WTC11 (cell line): ENCODE data around the gene RARA. TPM values are rescaled to one million over a fixed set of nuclear protein-coding genes. Genes with fewer than 3 reads are reported as not detected.

Experiments
- ATAC-seq: fragments of 200-7000 bp; cut with Tn5 transposase; 2 replicates; pipeline ENCODE4 v1.10.0; 2021; ENCODE audit warnings: mild to moderate bottlenecking, moderate library complexity
- CTCF ChIA-PET: fragments of 300-600 bp; sonication (Branson Sonifier 250); formaldehyde crosslinking; loops from one replicate; lab custom pipeline; 2021; ENCODE audit warnings: antibody characterized with exemption; lab: Charles Lee
- POLR2A ChIA-PET: fragments of 350-600 bp; sonication (Branson Sonifier 250); formaldehyde crosslinking; loops from one replicate; lab custom pipeline; 2021; ENCODE audit warnings: antibody characterized with exemption; lab: Charles Lee
- DNase-seq: peaks from one replicate; pipeline ENCODE4 v3.0.0; 2021; ENCODE audit warnings: low spot score
- H3K27ac Mint-ChIP-seq: 2 replicates; pipeline ENCODE4 v1.8.0; 2021; ENCODE audit warnings: mixed read lengths
- H3K27me3 Mint-ChIP-seq: 2 replicates; pipeline ENCODE4 v1.8.0; 2021; ENCODE audit warnings: low read depth, mild to moderate bottlenecking, moderate library complexity, mixed read lengths
- H3K36me3 Mint-ChIP-seq: 2 replicates; pipeline ENCODE4 v1.8.0; 2021; ENCODE audit warnings: mixed read lengths
- H3K4me1 Mint-ChIP-seq: 2 replicates; pipeline ENCODE4 v1.8.0; 2022; ENCODE audit warnings: mixed read lengths
- H3K4me3 Mint-ChIP-seq: 2 replicates; pipeline ENCODE4 v1.8.0; 2021; ENCODE audit warnings: mild to moderate bottlenecking, moderate library complexity, mixed read lengths
- H3K9me3 Mint-ChIP-seq: 2 replicates; pipeline ENCODE4 v1.8.0; 2021; ENCODE audit warnings: mixed read lengths
- ELF4 ChIP-seq: sonication (generic); formaldehyde crosslinking; IDR thresholded peaks from 2 replicates; pipeline ENCODE4 v1.8.1; 2022; ENCODE audit warnings: low read depth, mild to moderate bottlenecking, moderate library complexity, missing genetic modification reagents
- ESRRA ChIP-seq: sonication (generic); formaldehyde crosslinking; IDR thresholded peaks from 2 replicates; pipeline ENCODE4 v1.8.1; 2022; ENCODE audit warnings: mild to moderate bottlenecking, missing genetic modification reagents, borderline replicate concordance
- FOXP4 ChIP-seq: sonication (generic); formaldehyde crosslinking; IDR thresholded peaks from 2 replicates; pipeline ENCODE4 v1.8.0; 2022; ENCODE audit warnings: mild to moderate bottlenecking, missing genetic modification reagents
- NFE2L1 ChIP-seq: sonication (generic); formaldehyde crosslinking; IDR thresholded peaks from 2 replicates; pipeline ENCODE4 v1.8.1; 2023; ENCODE audit warnings: missing genetic modification reagents
- NFYB ChIP-seq: sonication (generic); formaldehyde crosslinking; conservative IDR thresholded peaks from 2 replicates; pipeline ENCODE4 v1.8.0; 2022; ENCODE audit warnings: low read depth, missing genetic modification reagents
- NR1H2 ChIP-seq: sonication (generic); formaldehyde crosslinking; IDR thresholded peaks from 2 replicates; pipeline ENCODE4 v1.9.0; 2021; ENCODE audit warnings: mild to moderate bottlenecking, moderate library complexity, missing genetic modification reagents
- PRDM15 ChIP-seq: sonication (generic); formaldehyde crosslinking; IDR thresholded peaks from 2 replicates; pipeline ENCODE4 v1.8.0; 2022; ENCODE audit warnings: missing genetic modification reagents
- USF2 ChIP-seq: sonication (generic); formaldehyde crosslinking; IDR thresholded peaks from 2 replicates; pipeline ENCODE4 v1.8.1; 2023; ENCODE audit warnings: mild to moderate bottlenecking, missing genetic modification reagents, moderate library complexity
- ZNF138 ChIP-seq: sonication (generic); formaldehyde crosslinking; conservative IDR thresholded peaks from 2 replicates; pipeline ENCODE4 v1.8.1; 2022; ENCODE audit warnings: mild to moderate bottlenecking, moderate library complexity, missing genetic modification reagents
- total RNA-seq: library from RNA; stranded (reverse); gene quantifications from 3 replicates; pipeline ENCODE4 v1.2.3, GENCODE V29; 2021
- TF ChIP-seq, protein P1 (sequence below): sonication (generic); formaldehyde crosslinking; conservative IDR thresholded peaks from 2 replicates; pipeline ENCODE4 v1.8.1; 2022; ENCODE audit warnings: mild to moderate bottlenecking, missing genetic modification reagents
- TF ChIP-seq, protein P2 (sequence below): sonication (generic); formaldehyde crosslinking; IDR thresholded peaks from 2 replicates; pipeline ENCODE4 v1.8.1; 2022; ENCODE audit warnings: low read depth, mild to moderate bottlenecking, moderate library complexity, missing genetic modification reagents, borderline replicate concordance

RARA gene
- total RNA-seq, 1 experiment from 2014 or later: 20.7 TPM

- peaks cover 54% of the 10 kb centered on the region for H3K27me3 Mint-ChIP-seq
- DNase-seq (no peak), ATAC-seq (no peak)
- ChIA-PET POLR2A (interaction anchor here (1.8 to 2.7 kb wide), 2 partner anchors 11 to 34 kb away, joined by 5 to 8 read pairs; partner anchors contain the start of gene RARA), CTCF (interaction anchor here (0.8 to 5.0 kb wide), 6 partner anchors 11 to 151 kb away, joined by 4 to 56 read pairs (median 26); no protein-coding TSS in a partner anchor)
- TF ChIP-seq, protein P1, sequence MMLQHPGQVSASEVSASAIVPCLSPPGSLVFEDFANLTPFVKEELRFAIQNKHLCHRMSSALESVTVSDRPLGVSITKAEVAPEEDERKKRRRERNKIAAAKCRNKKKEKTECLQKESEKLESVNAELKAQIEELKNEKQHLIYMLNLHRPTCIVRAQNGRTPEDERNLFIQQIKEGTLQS (CRISPR knock-in tag): no peak
- TF ChIP-seq PRDM15 (CRISPR knock-in tag): 0 out of 2 replicates have a peak, but pooled peaks have one; percentile 26
- H3K27ac Mint-ChIP-seq: no peak overlapping the region
- H3K36me3 Mint-ChIP-seq: no peaks in the 10 kb centered on the region
- H3K9me3 Mint-ChIP-seq: no peaks in the 10 kb centered on the region
- peak overlapping the region; percentile 76 for H3K4me3 Mint-ChIP-seq
- H3K4me1 Mint-ChIP-seq: peaks cover 56% of the 10 kb centered on the region
Measured at GRCh38 chr17:40343219-40344119, 34.5 kb downstream of the RARA start.

DNA sequence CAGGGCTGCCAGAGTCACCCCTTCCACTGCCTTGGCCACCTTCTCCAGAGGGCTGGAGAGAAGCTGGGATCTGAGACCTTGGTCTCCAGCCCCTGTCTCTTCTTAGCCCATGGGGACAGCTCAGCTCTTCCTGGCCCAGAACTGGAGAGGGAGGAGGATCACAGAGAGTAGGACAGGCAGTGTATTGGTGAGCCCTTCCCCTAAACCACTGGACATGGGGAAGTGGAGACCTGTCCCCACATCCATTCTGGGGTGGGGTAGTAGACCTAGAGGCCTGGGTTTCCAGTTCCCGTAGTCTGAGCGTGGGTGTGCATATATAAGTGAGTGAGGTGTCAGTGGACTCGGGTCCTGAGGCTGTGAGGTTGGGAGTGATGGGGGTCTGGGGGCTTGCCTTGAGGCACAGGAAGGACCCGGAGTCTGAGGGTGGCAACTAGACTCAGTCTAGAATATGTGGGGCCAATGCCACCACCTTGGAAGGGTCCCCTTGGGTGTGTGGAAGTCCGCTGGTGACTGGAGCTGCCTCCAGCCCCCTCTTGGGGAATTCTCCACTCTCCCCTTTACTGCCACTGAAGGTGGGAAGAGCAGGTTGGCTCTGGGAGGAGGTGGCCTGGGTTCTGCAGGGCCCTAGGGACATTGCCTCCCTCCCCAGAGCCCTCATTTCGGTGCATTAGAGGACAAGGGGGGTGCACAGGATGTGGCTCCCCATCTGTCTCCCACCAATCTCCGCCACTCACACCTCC is 35.6 kb downstream of the RARA start:
- H3K27me3 Mint-ChIP-seq: peaks cover 59% of the 10 kb centered on the region
- CTCF ChIA-PET: interaction anchor here (0.6 to 5.0 kb wide), 13 partner anchors 10 to 279 kb away, joined by 3 to 56 read pairs (median 7); partner anchors contain the start of gene WIPF2
- no peak for DNase-seq
- TF ChIP-seq FOXP4 (CRISPR knock-in tag): no peak
- no peak for TF ChIP-seq ZNF138
- TF ChIP-seq ESRRA (CRISPR knock-in tag): no peak
- 0 out of 2 replicates have a peak, but pooled peaks have one; percentile 31 for TF ChIP-seq NFE2L1 (CRISPR knock-in tag)
- TF ChIP-seq, protein P2, sequence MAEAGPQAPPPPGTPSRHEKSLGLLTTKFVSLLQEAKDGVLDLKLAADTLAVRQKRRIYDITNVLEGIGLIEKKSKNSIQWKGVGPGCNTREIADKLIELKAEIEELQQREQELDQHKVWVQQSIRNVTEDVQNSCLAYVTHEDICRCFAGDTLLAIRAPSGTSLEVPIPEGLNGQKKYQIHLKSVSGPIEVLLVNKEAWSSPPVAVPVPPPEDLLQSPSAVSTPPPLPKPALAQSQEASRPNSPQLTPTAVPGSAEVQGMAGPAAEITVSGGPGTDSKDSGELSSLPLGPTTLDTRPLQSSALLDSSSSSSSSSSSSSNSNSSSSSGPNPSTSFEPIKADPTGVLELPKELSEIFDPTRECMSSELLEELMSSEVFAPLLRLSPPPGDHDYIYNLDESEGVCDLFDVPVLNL (CRISPR knock-in tag): no peak
- no peak for TF ChIP-seq NFYB
- no peak for TF ChIP-seq USF2 (CRISPR knock-in tag)
- TF ChIP-seq ELF4 (CRISPR knock-in tag): no peak
- TF ChIP-seq NR1H2: no peak
- peaks cover 63% of the 10 kb centered on the region for H3K4me1 Mint-ChIP-seq
- H3K4me3 Mint-ChIP-seq: peak overlapping the region; percentile 76
- POLR2A ChIA-PET: interaction anchor here (1.0 to 2.7 kb wide), 6 partner anchors 10 to 126 kb away, joined by 3 to 10 read pairs (median 8); partner anchors contain the start of gene RARA
- no peaks in the 10 kb centered on the region for H3K9me3 Mint-ChIP-seq
- ATAC-seq: no peak
- no peak overlapping the region for H3K27ac Mint-ChIP-seq
- H3K36me3 Mint-ChIP-seq: peaks cover 6% of the 10 kb centered on the region; the same call in 1 of the 2 replicates
